GM08714 (cell line): ENCODE measurements around the gene HSPA12A.

Experiments used
- H3K4me3 ChIP-seq: fragments of 200-500 bp; sonication (Bioruptor generic); 2 replicates; pipeline ENCODE4 v1.5.1; 2014; ENCODE audit warnings: mild to moderate bottlenecking, low read length, inconsistent platforms
- ZNF274 ChIP-seq: IDR thresholded peaks from 2 replicates; pipeline ENCODE4 v1.6.1; 2012; ENCODE audit warnings: mild to moderate bottlenecking, low read depth, low read length

Gene HSPA12A

DNA sequence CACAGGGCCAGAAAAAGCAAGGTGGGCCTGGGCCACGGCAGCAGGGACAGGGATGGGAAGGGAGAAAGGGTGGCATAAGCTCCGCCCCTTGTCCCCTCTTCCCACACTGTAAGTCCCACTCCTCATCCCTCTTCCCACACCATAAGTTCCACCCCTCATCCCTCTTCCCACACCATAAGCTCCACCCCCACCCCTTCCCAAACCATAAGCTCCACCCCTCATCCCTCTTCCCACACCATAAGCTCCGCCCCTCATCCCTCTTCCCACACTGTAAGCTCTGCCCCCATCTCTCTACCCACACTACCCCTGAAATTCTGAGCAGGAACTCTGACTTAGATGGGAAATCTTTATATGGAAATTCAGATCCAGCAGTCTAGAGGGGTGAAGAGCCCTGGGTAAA, 55.7 kb downstream of the HSPA12A start:
- H3K4me3 ChIP-seq, result no peak overlapping the region
- TF ChIP-seq ZNF274, result no peak

DNA sequence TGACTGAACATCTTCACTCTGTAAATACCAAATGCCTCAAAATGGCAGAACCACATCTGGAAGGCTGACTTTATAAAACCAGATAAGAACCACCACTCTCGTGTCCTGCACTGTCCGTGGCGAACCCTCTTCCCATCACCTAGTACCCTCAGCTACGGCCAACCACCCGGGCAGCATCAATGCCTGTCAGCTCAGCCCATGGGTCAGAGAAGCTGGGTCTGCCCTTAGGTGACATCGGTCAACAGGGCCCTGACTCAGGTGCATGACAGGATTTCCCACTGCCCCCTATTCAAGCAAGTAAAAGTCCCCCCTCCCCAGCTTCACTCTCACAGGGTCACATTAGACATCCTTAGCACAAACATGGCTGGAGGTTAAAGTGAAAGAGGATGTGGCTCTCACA, 56.6 kb downstream of the HSPA12A start:
- H3K4me3 ChIP-seq, result no peak overlapping the region
- no peak for TF ChIP-seq ZNF274

DNA sequence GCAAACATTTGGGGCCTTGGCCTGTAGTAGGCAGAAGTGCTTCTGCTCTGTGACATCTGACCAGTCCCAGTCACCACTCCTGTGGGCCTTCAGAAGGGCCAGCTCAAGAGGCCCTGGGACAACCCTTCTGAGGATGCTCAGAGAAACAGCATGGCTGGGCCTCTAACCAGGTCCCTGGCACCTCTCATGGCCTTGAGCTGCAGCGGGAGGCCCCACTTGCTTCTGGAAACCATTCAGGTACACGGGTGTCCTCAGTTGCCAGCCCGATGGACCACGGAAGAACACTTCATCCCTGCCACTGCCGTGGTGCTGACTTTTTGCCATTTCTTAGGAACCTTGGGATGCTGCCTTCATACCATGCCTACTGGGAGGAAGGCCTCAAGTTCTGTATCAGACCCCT, 57.6 kb downstream of the HSPA12A start:
- H3K4me3 ChIP-seq, result no peak overlapping the region
- TF ChIP-seq ZNF274, result no peak

DNA sequence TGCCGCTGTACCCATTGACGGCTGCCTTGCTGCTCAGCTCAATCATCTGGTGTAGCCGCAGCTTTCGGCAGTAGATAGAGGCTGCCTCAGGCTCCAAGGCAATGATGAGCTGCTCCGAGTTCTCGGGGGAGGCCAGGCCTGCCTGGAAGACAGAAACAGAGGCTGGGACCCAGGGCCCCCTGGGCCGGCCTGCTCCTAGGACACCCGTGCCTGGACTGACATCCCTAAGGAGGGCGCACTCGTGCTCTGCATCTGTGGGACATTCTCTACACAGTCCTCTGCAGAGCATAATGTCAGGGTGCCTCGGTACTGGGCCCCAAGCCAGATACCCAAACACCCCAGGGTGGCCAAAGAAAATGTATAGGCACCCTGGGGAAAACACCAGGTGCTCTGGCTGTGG, 58.5 kb downstream of the HSPA12A start:
- no peak for TF ChIP-seq ZNF274

DNA sequence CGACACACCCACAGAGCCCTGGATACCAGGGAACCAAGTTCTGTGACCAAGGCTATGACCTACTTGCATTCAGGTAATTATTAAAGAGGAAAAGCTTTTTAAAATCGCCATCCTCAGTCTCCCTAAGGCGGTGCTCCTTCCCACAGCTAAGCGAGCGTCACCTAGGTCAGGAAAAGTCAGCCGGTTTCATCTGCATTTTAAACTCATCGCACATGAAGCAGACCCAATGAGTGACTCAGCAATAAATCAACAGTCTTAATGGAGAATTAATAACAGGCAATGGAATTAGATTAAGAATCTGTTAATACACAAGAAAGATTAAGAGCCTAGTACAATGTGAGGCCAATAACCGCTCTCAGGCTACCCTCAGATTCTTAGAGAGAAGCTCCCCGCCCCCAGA, 59.2 kb downstream of the HSPA12A start:
- no peak for TF ChIP-seq ZNF274
- no peak overlapping the region for H3K4me3 ChIP-seq

More for the DNA sequence above, 58.5 kb downstream of the HSPA12A start:
- H3K4me3 ChIP-seq, result no peak overlapping the region

DNA sequence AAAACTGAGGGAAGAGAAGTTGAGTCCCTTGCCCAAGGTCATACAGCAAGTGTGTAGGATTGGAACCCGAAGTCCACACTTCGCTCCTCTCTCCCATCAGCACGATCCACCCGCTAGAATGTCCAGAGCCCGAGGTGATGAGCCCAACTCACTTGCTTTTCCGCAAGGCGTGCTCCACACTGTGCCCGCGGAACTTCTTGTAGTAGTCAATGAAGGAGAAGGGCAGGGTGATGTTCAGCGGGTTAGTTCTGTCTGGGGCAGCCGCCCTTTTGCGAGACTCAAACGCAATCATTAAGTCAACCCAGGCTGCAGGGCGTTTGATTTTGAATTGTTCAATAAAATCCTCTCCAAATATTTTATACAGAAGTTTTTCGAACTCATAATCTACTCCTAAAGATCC, 63.0 kb downstream of the HSPA12A start:
- no peak overlapping the region for H3K4me3 ChIP-seq
- TF ChIP-seq ZNF274, result no peak

DNA sequence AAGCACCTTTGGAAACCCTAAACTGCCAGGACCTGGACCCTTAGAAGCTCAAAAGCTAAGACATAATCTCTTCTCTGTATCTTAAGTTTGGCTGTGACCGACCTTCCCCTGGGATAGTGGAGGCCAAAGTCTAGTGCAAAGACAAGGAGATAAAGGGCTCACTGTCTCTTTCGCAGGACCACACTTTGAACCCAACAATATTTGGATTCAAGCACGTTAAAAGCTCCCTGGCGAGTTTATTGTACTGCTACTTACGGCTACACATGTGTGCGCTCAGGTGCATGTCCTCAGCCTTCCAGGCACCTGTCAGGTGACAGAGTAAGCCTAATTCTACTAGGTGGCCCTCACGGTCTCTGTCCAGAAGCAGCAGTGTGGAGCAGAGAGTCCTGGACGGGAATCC, 65.7 kb downstream of the HSPA12A start:
- no peak for TF ChIP-seq ZNF274
- H3K4me3 ChIP-seq, result no peak overlapping the region

DNA sequence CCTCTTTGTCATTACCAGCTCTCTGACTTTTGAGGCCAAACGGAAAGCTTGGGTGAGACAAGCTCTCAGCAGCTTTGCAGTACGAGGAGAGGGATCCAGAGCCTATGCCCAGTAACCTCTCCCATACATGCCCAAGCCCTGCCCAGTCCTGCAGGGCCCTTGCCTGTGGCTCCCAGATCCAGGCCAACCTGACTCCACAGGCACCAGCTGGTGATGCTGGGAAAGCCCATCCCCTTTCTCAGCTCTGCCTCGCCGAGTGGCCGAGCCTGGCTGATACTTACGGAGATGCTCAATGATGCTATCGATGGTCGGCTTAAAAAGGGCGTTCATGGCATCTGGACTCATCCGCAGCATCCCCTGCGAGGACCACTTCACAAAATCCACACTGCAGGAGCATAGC, 66.2 kb downstream of the HSPA12A start:
- TF ChIP-seq ZNF274, result no peak
- no peak overlapping the region for H3K4me3 ChIP-seq

DNA sequence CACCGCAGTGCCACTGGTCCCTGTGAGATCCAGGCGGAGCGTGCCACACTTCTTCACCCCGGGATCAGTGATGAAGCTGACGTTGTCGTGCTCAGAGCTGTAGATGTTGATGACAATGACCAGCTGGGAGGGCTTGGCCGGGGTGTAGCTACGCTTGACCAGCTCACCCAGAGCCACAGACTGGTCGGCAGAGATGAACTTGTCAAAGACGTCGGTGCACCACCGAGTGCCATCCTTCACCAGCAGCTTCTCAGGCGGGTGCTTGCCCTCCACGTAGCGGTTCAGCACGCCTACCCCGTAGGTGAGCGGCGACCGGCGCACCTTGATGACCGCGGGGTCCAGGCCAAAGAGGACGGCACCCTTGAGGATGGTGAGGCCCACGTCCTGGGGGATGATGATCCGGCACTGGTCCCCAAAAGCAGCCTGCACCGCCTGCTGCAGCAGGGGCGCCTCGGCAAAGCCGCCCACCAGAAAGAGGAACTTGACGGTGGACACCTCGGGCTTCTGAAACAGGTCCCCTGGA, 67.4 kb downstream of the HSPA12A start:
- TF ChIP-seq ZNF274, result no peak
- no peak overlapping the region for H3K4me3 ChIP-seq

DNA sequence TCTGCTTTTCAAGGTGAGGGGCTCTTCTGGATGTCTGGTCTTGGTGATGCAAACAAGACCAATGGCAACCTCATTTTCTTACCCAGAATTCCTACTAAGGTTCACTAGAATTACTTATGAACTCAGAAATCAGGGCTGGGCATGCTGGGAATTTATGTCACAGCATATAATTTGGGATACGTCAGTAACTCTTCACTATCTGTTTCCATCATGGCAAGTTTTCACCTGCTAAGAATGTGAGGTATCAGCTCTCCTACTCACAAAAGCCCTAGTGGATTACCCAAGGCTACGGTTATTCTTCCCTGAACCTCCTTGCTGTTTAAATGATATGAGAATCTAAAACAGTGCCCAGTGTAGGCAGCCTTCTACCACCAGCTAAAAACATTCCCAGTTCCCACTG, 68.5 kb downstream of the HSPA12A start:
- no peak overlapping the region for H3K4me3 ChIP-seq
- no peak for TF ChIP-seq ZNF274

DNA sequence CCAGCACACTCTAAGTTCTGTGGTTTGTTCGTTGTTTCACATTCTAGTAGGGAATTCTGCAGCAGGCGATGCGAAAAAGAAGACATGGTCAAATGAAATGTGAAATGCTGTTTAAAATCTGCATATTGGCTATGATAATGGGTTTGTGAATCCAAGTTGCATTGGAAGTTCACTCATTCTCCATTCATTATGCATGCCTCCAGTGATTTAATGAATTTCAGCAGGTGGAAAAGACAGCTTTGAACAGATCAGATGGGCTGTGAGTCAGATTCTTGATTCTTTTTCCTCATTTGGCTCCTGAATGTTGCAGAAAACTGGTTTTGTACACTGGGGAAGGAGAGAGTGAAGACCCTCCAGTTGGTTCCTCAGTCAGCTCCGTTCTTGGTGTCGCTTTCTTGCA, 69.5 kb downstream of the HSPA12A start:
- no peak for TF ChIP-seq ZNF274
- no peak overlapping the region for H3K4me3 ChIP-seq

DNA sequence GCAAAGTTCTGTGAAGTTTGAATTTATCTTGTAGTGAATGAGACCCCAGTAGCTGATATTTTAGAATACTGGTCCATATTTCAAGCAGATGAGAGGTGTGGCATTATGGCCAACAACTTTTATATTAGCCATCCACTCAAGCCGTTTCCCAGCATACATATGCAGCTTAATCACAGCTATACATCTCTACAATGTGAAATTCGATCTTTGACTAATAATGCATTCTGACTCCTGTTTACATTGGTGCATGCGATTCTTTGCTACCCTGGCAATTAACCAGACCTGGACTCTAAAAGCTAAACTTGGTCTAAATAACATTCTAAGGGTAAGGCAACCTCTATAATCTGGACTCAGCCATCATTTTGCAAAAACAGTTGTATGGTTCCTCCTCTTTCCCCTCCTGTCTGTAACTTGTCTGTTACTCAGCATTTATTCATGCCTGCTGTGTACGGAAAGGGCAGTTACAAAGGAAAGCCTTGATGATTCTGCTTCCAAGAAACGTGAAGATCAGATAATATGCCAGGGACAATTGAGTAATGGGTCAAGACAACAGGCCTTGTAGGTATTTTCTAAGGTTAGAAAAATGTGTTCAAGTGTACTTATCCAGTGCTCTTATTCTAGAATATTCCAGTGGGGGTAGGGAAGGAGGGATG, 71.0 kb downstream of the HSPA12A start:
- no peak for TF ChIP-seq ZNF274
- no peak overlapping the region for H3K4me3 ChIP-seq

DNA sequence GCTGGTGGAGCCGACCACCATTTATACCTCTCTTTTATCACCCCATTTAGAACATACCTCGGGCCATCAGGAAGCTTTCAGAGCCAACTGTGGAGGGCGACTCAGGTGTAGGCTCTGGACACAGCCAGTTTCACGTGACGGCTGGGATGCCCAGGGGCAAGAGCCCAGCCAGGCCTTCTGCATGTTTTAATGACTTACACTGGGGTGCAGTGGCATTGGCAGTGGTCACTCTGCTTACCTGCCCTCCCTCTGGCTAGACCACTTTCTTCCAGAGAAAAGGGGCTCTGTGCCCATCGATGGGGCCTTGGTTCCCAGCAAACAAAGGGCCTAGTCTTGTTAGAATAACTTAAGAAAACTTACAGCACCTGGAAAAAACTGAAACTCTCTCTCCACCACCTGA, 71.7 kb downstream of the HSPA12A start:
- TF ChIP-seq ZNF274, result no peak
- no peak overlapping the region for H3K4me3 ChIP-seq

DNA sequence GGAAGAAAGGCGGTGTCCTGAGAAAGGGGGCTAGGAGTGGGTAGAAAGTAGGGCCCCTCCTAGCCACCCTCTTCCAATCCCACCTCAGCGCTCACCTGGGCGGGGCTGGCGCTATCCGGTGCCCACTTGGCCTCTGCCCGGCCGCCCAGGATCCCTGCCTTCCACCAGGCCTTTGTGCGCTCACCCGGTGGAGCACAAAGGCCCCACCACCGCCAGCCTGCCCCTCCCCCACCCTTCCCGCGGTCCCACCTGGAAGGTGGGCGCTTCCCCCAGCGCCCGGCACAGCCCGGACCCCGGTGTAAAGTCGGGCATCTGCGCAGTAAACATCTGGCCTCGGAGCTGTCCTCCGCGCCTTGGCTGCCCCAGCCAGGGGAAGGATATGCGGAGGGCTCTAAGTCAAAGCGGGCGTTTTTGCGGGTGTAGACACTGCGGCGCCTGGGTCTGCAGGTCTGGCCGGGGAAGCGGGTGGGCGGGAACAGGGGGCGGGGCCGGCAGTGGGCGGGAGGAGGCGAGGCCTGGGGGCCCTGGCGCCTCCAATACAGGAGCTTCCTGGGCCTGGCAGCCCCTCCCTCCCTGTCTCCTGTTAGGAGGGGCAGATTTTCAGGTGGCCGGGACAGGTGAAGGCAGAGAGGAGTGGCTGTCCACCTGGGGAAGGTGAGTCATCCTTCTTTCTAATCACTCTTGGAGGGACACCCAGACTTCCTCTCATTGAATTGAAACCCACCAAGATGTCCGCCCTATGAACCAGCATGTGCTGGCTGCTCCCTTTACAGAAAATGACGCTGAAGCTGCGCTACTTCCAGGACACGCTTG, 72.3 kb downstream of the HSPA12A start:
- TF ChIP-seq ZNF274, result no peak
- no peak overlapping the region for H3K4me3 ChIP-seq

DNA sequence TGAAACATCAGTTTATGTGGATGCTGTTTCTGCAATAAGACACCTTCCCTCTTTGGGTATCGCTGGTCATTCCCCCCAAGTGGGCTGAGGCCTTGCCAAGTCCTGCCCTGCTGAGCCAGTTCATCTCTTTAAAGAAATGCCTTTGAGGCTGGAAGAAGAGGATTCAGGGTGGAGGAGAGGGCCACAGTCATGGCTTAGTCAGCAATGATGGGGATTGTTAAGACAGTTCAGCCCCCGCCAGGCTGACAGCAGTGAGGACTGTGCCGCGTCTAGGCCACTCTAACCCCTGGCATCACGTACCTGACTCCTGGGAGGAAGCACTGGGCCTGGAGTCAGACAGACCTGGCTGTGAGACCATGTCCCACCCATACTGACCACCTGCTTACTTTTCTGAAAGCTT, 73.3 kb downstream of the HSPA12A start:
- TF ChIP-seq ZNF274, result no peak
- H3K4me3 ChIP-seq, result no peak overlapping the region

DNA sequence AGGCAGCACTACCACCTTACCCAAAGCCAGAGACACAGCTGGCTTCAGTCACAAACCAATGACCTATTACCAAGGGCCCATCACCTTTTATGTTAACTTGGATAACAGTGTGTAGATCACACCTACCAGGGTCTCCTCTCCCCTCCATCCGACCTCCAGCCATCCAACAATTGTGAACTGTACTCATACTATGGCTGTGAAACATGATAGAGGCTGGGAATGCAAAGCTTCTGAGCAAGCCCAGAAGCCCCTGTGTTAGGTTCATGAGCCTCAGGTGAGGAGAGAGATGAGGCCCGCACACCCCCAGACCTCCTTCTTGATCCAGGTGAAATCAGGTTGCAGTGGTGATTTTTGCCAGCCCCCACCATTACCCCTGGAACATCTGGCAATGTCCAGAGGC, 73.9 kb downstream of the HSPA12A start:
- H3K4me3 ChIP-seq, result no peak overlapping the region
- TF ChIP-seq ZNF274, result no peak
